Thyroid gland (tissue), 4 donors: ENCODE data around the gene TRIM46.

Experiments used
- POLR2A ChIP-seq, 2 donors: fragments of 450-650 bp; IDR thresholded peaks; one replicate each; pipeline ENCODE4 v1.6.1; 2017; ENCODE audit warnings: antibody characterized with exemption in 2 of 2, mild to moderate bottlenecking in 2 of 2, moderate library complexity in 1 of 2
- TF ChIP-seq, protein P1 (sequence below), 6 experiments: fragments of 200-600 bp in 3 of 6; fragments of 450-650 bp in 3 of 6; sonication (generic) in 3 of 6; IDR thresholded peaks; one replicate each; pipeline ENCODE4 v1.5.1; 2016 to 2019; ENCODE audit warnings: antibody characterized with exemption in 6 of 6, mild to moderate bottlenecking in 2 of 6, inconsistent platforms in 1 of 6, moderate library complexity in 1 of 6

DNA sequence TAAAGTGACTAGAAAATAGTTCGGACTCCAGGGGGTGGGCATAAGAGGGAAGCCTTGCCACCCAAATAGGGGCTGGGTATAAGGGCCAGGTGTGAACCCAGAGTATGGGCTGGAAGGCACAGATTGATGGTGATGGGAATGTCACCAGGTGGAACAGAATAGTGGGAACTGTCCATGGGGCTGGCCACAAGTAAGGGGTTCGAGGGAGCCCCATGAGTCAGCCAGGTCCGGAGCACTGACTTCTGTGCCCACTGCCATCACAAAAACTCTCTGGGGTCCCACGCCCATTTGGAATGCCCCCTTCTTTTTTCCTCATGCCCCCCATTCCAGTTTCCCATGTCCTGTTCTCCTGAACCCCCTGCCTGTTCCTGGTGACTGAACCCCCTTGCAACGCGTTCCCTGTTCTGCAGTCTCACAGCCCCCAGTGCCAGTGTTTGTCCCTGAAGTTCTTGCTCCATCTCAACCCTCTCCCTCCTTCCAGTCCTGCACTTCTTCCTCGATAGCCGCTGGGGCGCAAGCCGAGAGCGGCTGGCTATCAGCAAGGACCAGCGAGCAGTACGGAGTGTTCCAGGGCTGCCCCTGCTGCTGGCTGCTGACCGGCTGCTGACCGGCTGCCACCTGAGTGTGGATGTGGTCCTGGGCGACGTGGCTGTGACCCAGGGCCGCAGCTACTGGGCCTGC is 7.9 kb downstream of the TRIM46 start:
- TF ChIP-seq, protein P1, sequence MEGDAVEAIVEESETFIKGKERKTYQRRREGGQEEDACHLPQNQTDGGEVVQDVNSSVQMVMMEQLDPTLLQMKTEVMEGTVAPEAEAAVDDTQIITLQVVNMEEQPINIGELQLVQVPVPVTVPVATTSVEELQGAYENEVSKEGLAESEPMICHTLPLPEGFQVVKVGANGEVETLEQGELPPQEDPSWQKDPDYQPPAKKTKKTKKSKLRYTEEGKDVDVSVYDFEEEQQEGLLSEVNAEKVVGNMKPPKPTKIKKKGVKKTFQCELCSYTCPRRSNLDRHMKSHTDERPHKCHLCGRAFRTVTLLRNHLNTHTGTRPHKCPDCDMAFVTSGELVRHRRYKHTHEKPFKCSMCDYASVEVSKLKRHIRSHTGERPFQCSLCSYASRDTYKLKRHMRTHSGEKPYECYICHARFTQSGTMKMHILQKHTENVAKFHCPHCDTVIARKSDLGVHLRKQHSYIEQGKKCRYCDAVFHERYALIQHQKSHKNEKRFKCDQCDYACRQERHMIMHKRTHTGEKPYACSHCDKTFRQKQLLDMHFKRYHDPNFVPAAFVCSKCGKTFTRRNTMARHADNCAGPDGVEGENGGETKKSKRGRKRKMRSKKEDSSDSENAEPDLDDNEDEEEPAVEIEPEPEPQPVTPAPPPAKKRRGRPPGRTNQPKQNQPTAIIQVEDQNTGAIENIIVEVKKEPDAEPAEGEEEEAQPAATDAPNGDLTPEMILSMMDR (IDR thresholded peaks at IDR 0.05) = no peak
- no peak for TF ChIP-seq POLR2A (IDR thresholded peaks at IDR 0.05)
